ENCODE data around the gene SPATS2L.

The SPATS2L gene

GRCh38 chr2:200306196-200306930 is at the start of gene SPATS2L:
SPATS2L (plus strand) TSS chr2:200306693; CDS start chr2:200389245, 82,552 bp downstream.
- peak; percentile 64 to 70 for ATAC-seq

- no peak for ATAC-seq
Observed at GRCh38 chr2:200257570-200257969, 48.9 kb upstream of the SPATS2L start.

GRCh38 chr2:200258081-200258480 is 48.4 kb upstream of the SPATS2L start:
- ATAC-seq = no peak

- ATAC-seq = no peak
Observed at GRCh38 chr2:200258881-200259576, 47.5 kb upstream of the SPATS2L start.

- ATAC-seq = no peak
Observed at GRCh38 chr2:200259577-200259957, 46.9 kb upstream of the SPATS2L start.

GRCh38 chr2:200262047-200262446 is 44.4 kb upstream of the SPATS2L start:
- ATAC-seq = no peak

GRCh38 chr2:200263279-200263678 is 43.2 kb upstream of the SPATS2L start:
- ATAC-seq = no peak

- no peak for ATAC-seq
Observed at GRCh38 chr2:200264631-200265030, 41.9 kb upstream of the SPATS2L start.

- ATAC-seq = no peak
Observed at GRCh38 chr2:200266406-200266805, 40.1 kb upstream of the SPATS2L start.

- ATAC-seq = no peak
Observed at GRCh38 chr2:200267350-200267749, 39.1 kb upstream of the SPATS2L start.

- ATAC-seq = no peak
Observed at GRCh38 chr2:200270732-200271131, 35.8 kb upstream of the SPATS2L start.

GRCh38 chr2:200272320-200272719 is 34.2 kb upstream of the SPATS2L start:
- no peak for ATAC-seq

GRCh38 chr2:200274116-200275075 is 32.1 kb upstream of the SPATS2L start:
- ATAC-seq = no peak

GRCh38 chr2:200275295-200276013 is 31.0 kb upstream of the SPATS2L start:
- ATAC-seq = no peak

- no peak for ATAC-seq
Observed at GRCh38 chr2:200276472-200276871, 30.0 kb upstream of the SPATS2L start.

GRCh38 chr2:200278694-200279316 is 27.7 kb upstream of the SPATS2L start:
- no peak for ATAC-seq

- no peak for ATAC-seq
Observed at GRCh38 chr2:200279857-200280256, 26.6 kb upstream of the SPATS2L start.

GRCh38 chr2:200286578-200286977 is 19.9 kb upstream of the SPATS2L start:
- ATAC-seq = no peak

- no peak for ATAC-seq
Observed at GRCh38 chr2:200288670-200289429, 17.6 kb upstream of the SPATS2L start.

GRCh38 chr2:200296118-200296517 is 10.4 kb upstream of the SPATS2L start:
- no peak for ATAC-seq

GRCh38 chr2:200297100-200297499 is 9.4 kb upstream of the SPATS2L start:
- no peak for ATAC-seq

Data from activated CD4-positive, CD25-positive, alpha-beta regulatory T cell treated with anti-CD3 and anti-CD28 coated beads, Interleukin-2, amount 50 U/mL, for 24 hours (primary cell).